MG63 (cell line): ENCODE measurements around the gene WNT2. TPM values are rescaled to one million over a fixed set of nuclear protein-coding genes. Genes with fewer than 3 reads are reported as not detected.

ENCODE experiments used
- DNase-seq: peaks from one replicate; pipeline ENCODE4 v3.0.0-alpha.2; 2020
- H3K27me3 ChIP-seq: fragments of 250-450 bp; sonication (Bioruptor Pico); 2 replicates; pipeline ENCODE4 v1.5.1; 2020; ENCODE audit warnings: mild to moderate bottlenecking, moderate library complexity
- H3K36me3 ChIP-seq: fragments of 250-450 bp; sonication (Bioruptor Pico); 2 replicates; pipeline ENCODE4 v1.5.1; 2020; ENCODE audit warnings: mild to moderate bottlenecking, moderate library complexity
- H3K4me3 ChIP-seq: fragments of 250-450 bp; sonication (Bioruptor Pico); 2 replicates; pipeline ENCODE4 v1.5.1; 2020; ENCODE audit warnings: mild to moderate bottlenecking, moderate library complexity
- H3K9me3 ChIP-seq: fragments of 250-450 bp; sonication (Bioruptor Pico); 2 replicates; pipeline ENCODE4 v1.5.1; 2020; ENCODE audit warnings: mild to moderate bottlenecking, moderate library complexity
- total RNA-seq: library from RNA; depleted of rRNA; stranded (reverse); fragments of >200 nt; shearing (Covaris generic); gene quantifications from 2 replicates; pipeline ENCODE4 v1.2.3, GENCODE V29; 2014; ENCODE audit warnings: low replicate concordance

Gene WNT2
- total RNA-seq, 1 experiment from 2014 or later, result not detected

DNA sequence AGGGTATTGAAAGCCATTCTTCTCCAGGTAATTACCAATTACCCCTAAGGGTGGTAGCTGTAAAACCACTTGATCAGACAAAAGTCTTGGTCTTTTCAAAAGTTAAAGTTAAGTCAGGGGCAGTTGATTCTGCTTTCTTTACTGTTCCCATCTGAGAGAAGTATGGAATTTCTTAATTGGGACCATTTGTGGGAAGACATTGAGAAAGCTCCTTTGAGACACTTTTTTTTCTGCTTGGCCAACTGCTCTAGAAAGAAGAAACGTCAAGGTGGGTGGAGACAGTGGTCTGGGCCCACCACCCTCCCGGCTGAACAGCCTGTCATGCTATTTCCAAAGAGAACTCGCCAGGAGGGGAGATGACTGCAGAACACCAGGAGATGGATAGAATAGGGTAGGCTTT, 45.3 kb downstream of the WNT2 start:
- H3K36me3 ChIP-seq, result no peaks in the 10 kb centered on the region
- H3K27me3 ChIP-seq, result no peaks in the 10 kb centered on the region
- no peaks in the 10 kb centered on the region for H3K9me3 ChIP-seq
- no peak for DNase-seq
- H3K4me3 ChIP-seq, result no peak overlapping the region

DNA sequence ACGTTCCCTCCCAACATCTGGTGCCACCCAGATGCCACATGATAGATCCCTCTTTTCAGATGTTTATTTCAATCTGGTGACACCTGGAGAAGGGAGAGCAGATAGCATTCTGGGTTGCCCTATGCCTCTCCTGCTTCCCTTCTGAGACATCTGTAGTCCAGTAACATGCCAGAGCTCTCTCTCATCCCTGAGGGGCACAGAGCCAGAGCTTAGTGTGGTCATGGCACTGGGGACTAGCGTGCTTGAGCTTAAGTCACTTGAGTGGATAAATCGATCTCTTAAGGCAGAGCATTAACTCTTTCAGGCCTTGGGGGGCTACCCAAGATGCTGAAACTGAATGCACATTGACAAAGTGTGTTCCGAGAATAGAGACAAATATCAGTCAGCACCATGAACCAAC, 47.9 kb downstream of the WNT2 start:
- no peaks in the 10 kb centered on the region for H3K27me3 ChIP-seq
- H3K9me3 ChIP-seq, result no peaks in the 10 kb centered on the region
- no peak overlapping the region for H3K4me3 ChIP-seq
- no peaks in the 10 kb centered on the region for H3K36me3 ChIP-seq
- no peak for DNase-seq

GRCh38 chr7:117273814-117274225, 49.0 kb downstream of the WNT2 start:
- Histone ChIP-seq H3K9me3 (no peaks in the 10 kb centered on the region), H3K27me3 (no peaks in the 10 kb centered on the region), H3K36me3 (no peaks in the 10 kb centered on the region), H3K4me3 (no peak overlapping the region)
- no peak for DNase-seq

GRCh38 chr7:117273325-117273724, 49.5 kb downstream of the WNT2 start:
- Histone ChIP-seq H3K27me3 (no peaks in the 10 kb centered on the region), H3K9me3 (no peaks in the 10 kb centered on the region), H3K4me3 (no peak overlapping the region), H3K36me3 (no peaks in the 10 kb centered on the region)
- no peak for DNase-seq

GRCh38 chr7:117272017-117272759, 50.7 kb downstream of the WNT2 start:
- H3K27me3 ChIP-seq, result no peaks in the 10 kb centered on the region

GRCh38 chr7:117271566-117271965, 51.3 kb downstream of the WNT2 start:
- DNase-seq, result no peak

More at GRCh38 chr7:117272017-117272759, 50.7 kb downstream of the WNT2 start:
- H3K4me3 ChIP-seq, result no peak overlapping the region
- no peaks in the 10 kb centered on the region for H3K9me3 ChIP-seq
- no peaks in the 10 kb centered on the region for H3K36me3 ChIP-seq
- no peak for DNase-seq

DNA sequence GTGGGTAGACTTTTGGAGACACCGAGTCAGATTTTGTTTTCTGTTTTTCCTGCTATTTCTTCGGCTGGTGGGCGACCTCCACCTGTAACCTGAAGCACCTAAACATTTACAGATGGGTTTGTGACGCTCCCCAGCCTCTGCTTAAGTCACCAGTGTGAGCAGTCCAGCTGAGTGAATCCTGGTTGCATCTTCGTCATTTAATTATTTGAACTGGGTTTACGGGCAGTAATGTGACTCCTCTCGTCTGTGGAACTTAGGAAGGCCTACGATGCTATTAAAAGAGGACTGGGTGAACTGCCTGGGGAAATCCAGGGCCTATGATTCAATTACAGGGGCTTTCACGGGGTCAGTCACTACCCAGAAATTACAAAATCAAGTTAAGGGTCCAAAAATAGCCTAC, 52.5 kb downstream of the WNT2 start:
- Histone ChIP-seq H3K36me3 (no peaks in the 10 kb centered on the region), H3K4me3 (no peak overlapping the region), H3K9me3 (no peaks in the 10 kb centered on the region), H3K27me3 (no peaks in the 10 kb centered on the region)
- DNase-seq, result no peak

More at GRCh38 chr7:117271566-117271965, 51.3 kb downstream of the WNT2 start:
- Histone ChIP-seq H3K36me3 (no peaks in the 10 kb centered on the region), H3K9me3 (no peaks in the 10 kb centered on the region), H3K27me3 (no peaks in the 10 kb centered on the region), H3K4me3 (no peak overlapping the region)

DNA sequence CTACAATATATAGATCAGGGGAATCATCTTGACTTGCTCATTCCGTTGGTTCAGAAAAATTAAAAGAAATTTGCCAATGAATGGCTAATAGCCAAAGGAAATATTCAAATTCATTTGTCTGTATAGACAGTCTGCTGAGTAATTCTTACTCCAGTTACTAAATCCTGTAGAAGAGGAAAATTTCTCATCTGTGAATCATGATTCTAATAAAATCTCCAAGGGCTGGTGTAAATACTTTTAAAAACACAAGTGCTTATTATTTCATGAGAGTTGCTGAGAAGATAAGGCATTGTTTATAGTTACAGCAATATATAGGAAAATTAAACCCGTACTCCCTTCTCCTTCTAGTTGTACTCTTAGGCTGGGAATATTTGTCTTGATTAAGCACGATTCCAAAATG, 53.0 kb downstream of the WNT2 start:
- H3K36me3 ChIP-seq, result no peaks in the 10 kb centered on the region
- no peaks in the 10 kb centered on the region for H3K9me3 ChIP-seq
- no peaks in the 10 kb centered on the region for H3K27me3 ChIP-seq
- no peak for DNase-seq
- no peak overlapping the region for H3K4me3 ChIP-seq

DNA sequence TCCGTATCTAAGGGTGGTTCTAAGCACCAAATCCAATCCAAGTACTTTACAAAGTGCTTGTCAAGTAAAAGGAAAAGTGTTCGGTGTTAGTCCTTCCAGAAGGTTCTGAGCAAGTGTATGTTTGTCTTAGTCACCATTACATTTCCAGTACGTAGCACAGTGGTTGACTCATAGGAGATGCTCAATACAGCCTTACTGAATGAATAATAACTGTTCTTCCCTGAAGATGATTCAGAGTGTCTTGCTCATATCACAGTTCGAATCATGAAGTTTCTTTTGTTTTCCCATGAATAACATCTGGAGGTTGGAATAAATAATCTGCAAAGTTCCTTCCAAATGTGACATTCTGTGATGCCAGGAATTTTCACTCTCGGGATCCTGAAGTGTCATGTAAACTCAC, 53.4 kb downstream of the WNT2 start:
- DNase-seq, result no peak
- no peak overlapping the region for H3K4me3 ChIP-seq

GRCh38 chr7:117264716-117265115, 58.1 kb downstream of the WNT2 start:
- no peaks in the 10 kb centered on the region for H3K9me3 ChIP-seq
- no peak for DNase-seq

More for the DNA sequence above, 53.4 kb downstream of the WNT2 start:
- H3K9me3 ChIP-seq, result no peaks in the 10 kb centered on the region
- H3K27me3 ChIP-seq, result no peaks in the 10 kb centered on the region
- H3K36me3 ChIP-seq, result no peaks in the 10 kb centered on the region

GRCh38 chr7:117262546-117262945, 60.3 kb downstream of the WNT2 start:
- Histone ChIP-seq H3K4me3 (no peak overlapping the region), H3K9me3 (no peaks in the 10 kb centered on the region), H3K36me3 (no peaks in the 10 kb centered on the region), H3K27me3 (no peaks in the 10 kb centered on the region)
- DNase-seq, result no peak

More at GRCh38 chr7:117264716-117265115, 58.1 kb downstream of the WNT2 start:
- no peaks in the 10 kb centered on the region for H3K27me3 ChIP-seq
- no peaks in the 10 kb centered on the region for H3K36me3 ChIP-seq
- H3K4me3 ChIP-seq, result no peak overlapping the region

DNA sequence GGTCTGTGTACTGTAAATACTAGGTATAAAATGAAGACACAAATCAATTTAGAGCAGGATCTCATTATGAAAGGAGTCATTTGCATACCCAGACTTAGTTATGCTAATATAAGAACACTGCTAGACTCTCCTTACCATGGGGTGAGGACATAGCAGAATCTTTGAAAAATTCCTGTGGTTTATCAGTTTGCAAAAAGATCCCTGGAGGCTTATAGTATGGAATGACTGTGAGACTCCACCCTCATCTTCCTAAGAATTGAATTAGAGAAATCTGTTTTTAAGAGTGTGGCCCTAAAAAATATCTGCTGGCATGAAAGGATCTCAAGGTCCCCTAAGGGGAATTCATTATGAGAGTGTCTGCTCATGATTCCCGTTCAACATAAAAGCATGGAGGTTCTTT, 63.2 kb downstream of the WNT2 start:
- no peaks in the 10 kb centered on the region for H3K27me3 ChIP-seq
- no peaks in the 10 kb centered on the region for H3K9me3 ChIP-seq
- no peak for DNase-seq
- no peak overlapping the region for H3K4me3 ChIP-seq
- no peaks in the 10 kb centered on the region for H3K36me3 ChIP-seq

- H3K9me3 ChIP-seq, result no peaks in the 10 kb centered on the region
- H3K4me3 ChIP-seq, result no peak overlapping the region
- no peaks in the 10 kb centered on the region for H3K36me3 ChIP-seq
- peak; percentile 72 for DNase-seq
- no peaks in the 10 kb centered on the region for H3K27me3 ChIP-seq
These were observed 71.2 kb downstream of the WNT2 start for GRCh38 chr7:117251687-117252086.

DNA sequence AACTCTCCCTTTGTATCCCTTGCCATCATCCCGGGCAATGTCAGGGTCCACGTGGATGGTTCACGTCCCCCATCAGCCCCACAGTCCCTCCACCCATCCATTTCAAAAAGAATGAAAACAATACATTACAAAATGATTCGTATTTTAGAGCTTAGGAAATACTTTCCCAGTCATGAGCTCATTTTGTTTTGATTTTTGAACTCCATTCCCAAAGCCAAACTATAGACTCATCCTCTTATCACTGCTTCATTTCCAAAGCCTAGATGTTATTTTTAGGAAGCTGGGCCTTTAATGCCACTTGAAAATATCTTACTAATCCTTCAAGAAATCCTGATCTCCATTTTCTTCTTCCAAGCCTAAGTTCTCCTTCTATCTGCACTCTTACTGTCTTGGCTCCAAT, 72.1 kb downstream of the WNT2 start:
- DNase-seq, result no peak
- no peaks in the 10 kb centered on the region for H3K36me3 ChIP-seq
- H3K4me3 ChIP-seq, result no peak overlapping the region
- H3K27me3 ChIP-seq, result no peaks in the 10 kb centered on the region
- H3K9me3 ChIP-seq, result no peaks in the 10 kb centered on the region

- Histone ChIP-seq H3K36me3 (no peaks in the 10 kb centered on the region), H3K9me3 (0 out of 2 replicates have a peak, but pooled peaks cover 1% of the 10 kb centered on the region), H3K4me3 (no peak overlapping the region), H3K27me3 (no peaks in the 10 kb centered on the region)
- DNase-seq, result no peak
These were observed 72.6 kb downstream of the WNT2 start for GRCh38 chr7:117250245-117250644.

- Histone ChIP-seq H3K4me3 (no peak overlapping the region), H3K9me3 (0 out of 2 replicates have a peak, but pooled peaks cover 2% of the 10 kb centered on the region), H3K36me3 (no peaks in the 10 kb centered on the region), H3K27me3 (no peaks in the 10 kb centered on the region)
- peak; percentile 21 for DNase-seq
These were observed 73.2 kb downstream of the WNT2 start for GRCh38 chr7:117249696-117250095.

- DNase-seq, result peak; percentile 56
- Histone ChIP-seq H3K4me3 (no peak overlapping the region), H3K9me3 (peaks cover 4% of the 10 kb centered on the region; the same call in 1 of the 2 replicates), H3K27me3 (no peaks in the 10 kb centered on the region), H3K36me3 (no peaks in the 10 kb centered on the region)
These were observed 74.0 kb downstream of the WNT2 start for GRCh38 chr7:117248829-117249228.

- H3K36me3 ChIP-seq, result no peaks in the 10 kb centered on the region
- no peak overlapping the region for H3K4me3 ChIP-seq
- peaks cover 4% of the 10 kb centered on the region; the same call in 1 of the 2 replicates for H3K9me3 ChIP-seq
- no peaks in the 10 kb centered on the region for H3K27me3 ChIP-seq
- no peak for DNase-seq
These were observed 75.0 kb downstream of the WNT2 start for GRCh38 chr7:117247809-117248208.
